Natural killer cell (primary cell): ENCODE data around the gene GABRB1. TPM values are rescaled to one million over a fixed set of nuclear protein-coding genes. Genes with fewer than 3 reads are reported as not detected.

Experiments
- ATAC-seq, 3 donors: fragments of 150-1000 bp in 2 of 3; fragments of 200-7000 bp in 1 of 3; cut with Tn5 transposase; 1 replicate in 1 of 3; 2 replicates in 2 of 3; pipeline ENCODE4 v1.10.0; 2021; ENCODE audit warnings: mild to moderate bottlenecking in 2 of 3, moderate library complexity in 2 of 3
- DNase-seq, 2 donors: peaks; one replicate each; pipeline versions ENCODE4 v3.0.0 to v3.0.0-alpha.2; 2013 to 2021; ENCODE audit warnings: mixed read lengths in 1 of 2
- H3K27ac ChIP-seq: one replicate; pipeline ENCODE4 v1.5.1; 2013; ENCODE audit warnings: mild to moderate bottlenecking, low read length
- H3K27me3 ChIP-seq: one replicate; pipeline ENCODE4 v1.6.1; 2013; ENCODE audit warnings: low read length; ENCODE audit not compliant: control insufficient read depth, insufficient read depth
- H3K36me3 ChIP-seq: one replicate; pipeline ENCODE4 v1.6.1; 2013; ENCODE audit warnings: low read length; ENCODE audit not compliant: control insufficient read depth, insufficient read depth
- H3K4me1 ChIP-seq: one replicate; pipeline ENCODE4 v1.6.1; 2013; ENCODE audit warnings: low read length; ENCODE audit not compliant: control insufficient read depth, insufficient read depth
- H3K4me3 ChIP-seq: one replicate; pipeline ENCODE4 v1.5.1; 2013; ENCODE audit warnings: low read length
- H3K9me3 ChIP-seq: one replicate; pipeline ENCODE4 v1.6.1; 2013; ENCODE audit warnings: low read length; ENCODE audit not compliant: control insufficient read depth, insufficient read depth
- H3K27ac Mint-ChIP-seq, 2 donors: one replicate each; pipeline ENCODE4 v1.8.0; 2022; ENCODE audit warnings: mild to moderate bottlenecking in 2 of 2, mixed read lengths in 2 of 2, moderate library complexity in 1 of 2
- H3K27me3 Mint-ChIP-seq, 2 donors: one replicate each; pipeline ENCODE4 v1.8.0; 2022; ENCODE audit warnings: low read depth in 2 of 2, mixed read lengths in 2 of 2
- H3K36me3 Mint-ChIP-seq: one replicate; pipeline ENCODE4 v1.8.0; 2022; ENCODE audit warnings: mixed read lengths
- H3K4me1 Mint-ChIP-seq, 2 donors: one replicate each; pipeline ENCODE4 v1.8.0; 2022; ENCODE audit warnings: mixed read lengths in 2 of 2
- H3K4me3 Mint-ChIP-seq: one replicate; pipeline ENCODE4 v1.8.0; 2022; ENCODE audit warnings: mild to moderate bottlenecking, moderate library complexity, mixed read lengths
- H3K9me3 Mint-ChIP-seq, 2 donors: one replicate each; pipeline ENCODE4 v1.8.0; 2022; ENCODE audit warnings: mixed read lengths in 2 of 2
- CTCF ChIP-seq: fragments of 200-600 bp; IDR thresholded peaks from one replicate; pipeline ENCODE4 v1.8.0; 2022; ENCODE audit warnings: antibody characterized with exemption
- WGBS: methylation state at CpG from one replicate; pipeline ENCODE4 v1.1.7; 2013; ENCODE audit warnings: missing lambda C conversion rate; ENCODE audit not compliant: insufficient coverage; 5-methylcytosine and 5-hydroxymethylcytosine counted together
- intact Hi-C: fragments of 100-400 bp; cut with micrococcal nuclease; formaldehyde crosslinking; loops from one replicate; pipeline ENCODE4 v1.14.2; 2022
- total RNA-seq, 4 donors: library from RNA; stranded (reverse); fragments of 120-200 nt in 1 of 4; gene quantifications; one replicate each; pipeline versions ENCODE4 v1.2.3 to v1.2.4, GENCODE V29; 2013 to 2022

GABRB1 gene
- total RNA-seq, 3 donors from 2014 or later (not counting 1 experiment from before 2014, with no cell fraction given): not detected

GRCh38 chr4:47465004-47465403 lies 433.6 kb downstream of the GABRB1 start:
- Mint-ChIP-seq H3K4me3 (peak overlapping the region; percentile 19), H3K4me1 (peaks cover 21 to 30% of the 10 kb centered on the region in 2 donors), H3K27ac (no peak overlapping the region), H3K36me3 (no peaks in the 10 kb centered on the region), H3K9me3 (no peaks in the 10 kb centered on the region), H3K27me3 (no peaks in the 10 kb centered on the region)
- TF ChIP-seq CTCF: no peak
- peak in 1 of 2 donors; percentile 7 for DNase-seq
- Histone ChIP-seq H3K27me3 (no peaks in the 10 kb centered on the region), H3K9me3 (no peaks in the 10 kb centered on the region), H3K36me3 (peaks cover 1% of the 10 kb centered on the region), H3K27ac (no peak overlapping the region), H3K4me3 (no peak overlapping the region), H3K4me1 (peaks cover 9% of the 10 kb centered on the region)
- ATAC-seq: peak in 1 of 3 donors; percentile 34
- intact Hi-C loops: no loop called here
- 62% methylated on average over 2 of the region's 2 CpGs for WGBS

GRCh38 chr4:47466056-47466785 lies 434.9 kb downstream of the GABRB1 start:
- Mint-ChIP-seq H3K9me3 (no peaks in the 10 kb centered on the region), H3K36me3 (no peaks in the 10 kb centered on the region), H3K27me3 (no peaks in the 10 kb centered on the region), H3K4me1 (peaks cover 14 to 23% of the 10 kb centered on the region in 2 donors), H3K4me3 (no peak overlapping the region), H3K27ac (no peak overlapping the region)
- Histone ChIP-seq H3K4me1 (peaks cover 9% of the 10 kb centered on the region), H3K36me3 (no peaks in the 10 kb centered on the region), H3K9me3 (no peaks in the 10 kb centered on the region), H3K27me3 (no peaks in the 10 kb centered on the region), H3K4me3 (no peak overlapping the region), H3K27ac (no peak overlapping the region)
- TF ChIP-seq CTCF: no peak
- intact Hi-C loops: no loop called here
- no CpG with 5 or more reads among the region's 2 CpGs for WGBS
- DNase-seq (no peak), ATAC-seq (peak in 1 of 3 donors; percentile 9)

DNA sequence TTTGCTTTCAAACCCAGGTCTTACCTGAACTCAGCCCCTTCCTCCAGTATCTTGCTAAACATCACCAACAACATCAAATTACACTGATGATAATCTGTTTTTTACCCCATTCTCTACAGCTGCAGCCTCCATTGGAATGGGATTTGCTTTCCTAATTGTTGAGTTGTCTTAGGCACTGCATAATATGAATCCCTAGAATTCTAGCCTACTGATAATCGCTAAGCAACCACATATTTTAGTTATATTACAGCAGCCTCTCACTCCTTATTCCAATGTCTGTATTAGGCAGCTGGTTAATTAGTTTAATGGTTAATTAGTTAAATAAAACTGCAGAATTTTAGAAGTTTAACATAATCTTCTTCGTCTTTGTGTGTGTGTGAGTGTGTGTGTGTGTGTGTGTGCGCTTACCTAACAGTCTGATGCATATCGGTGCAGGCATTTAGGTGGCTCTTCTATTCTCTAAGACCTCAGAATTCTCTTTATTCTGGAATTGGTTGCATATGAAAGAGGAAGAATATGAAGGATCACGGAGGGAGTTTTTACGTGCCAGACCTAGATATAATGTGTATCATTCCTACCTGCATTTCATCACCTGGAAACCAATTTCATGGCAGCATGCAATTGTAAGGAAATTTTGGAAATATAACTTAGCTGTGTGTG lies 437.5 kb downstream of the GABRB1 start:
- Mint-ChIP-seq H3K27ac (no peak overlapping the region), H3K36me3 (no peaks in the 10 kb centered on the region), H3K4me3 (no peak overlapping the region), H3K9me3 (no peaks in the 10 kb centered on the region), H3K4me1 (peaks cover 0 to 2% of the 10 kb centered on the region in 2 donors), H3K27me3 (peaks cover 0 to 3% of the 10 kb centered on the region in 2 donors)
- H3K4me3 ChIP-seq: no peak overlapping the region
- H3K4me1 ChIP-seq: no peaks in the 10 kb centered on the region
- WGBS: 76% methylated on average over 2 of the region's 6 CpGs
- DNase-seq (no peak), ATAC-seq (no peak)
- TF ChIP-seq CTCF: no peak
- no peaks in the 10 kb centered on the region for H3K36me3 ChIP-seq
- intact Hi-C loops: no loop called here
- H3K27me3 ChIP-seq: no peaks in the 10 kb centered on the region
- H3K9me3 ChIP-seq: no peaks in the 10 kb centered on the region
- H3K27ac ChIP-seq: no peak overlapping the region
